Measurements from ENCODE around the gene ZNF155. TPM values are rescaled to one million over a fixed set of nuclear protein-coding genes. Genes with fewer than 3 reads are reported as not detected.
A peak's percentile ranks its signal among the peaks of the same experiment; 100 is the strongest.

Gene ZNF155
- total and polyA plus RNA-seq, 12 donors, result 1.5 to 9.1 (median 6.9) TPM

DNA sequence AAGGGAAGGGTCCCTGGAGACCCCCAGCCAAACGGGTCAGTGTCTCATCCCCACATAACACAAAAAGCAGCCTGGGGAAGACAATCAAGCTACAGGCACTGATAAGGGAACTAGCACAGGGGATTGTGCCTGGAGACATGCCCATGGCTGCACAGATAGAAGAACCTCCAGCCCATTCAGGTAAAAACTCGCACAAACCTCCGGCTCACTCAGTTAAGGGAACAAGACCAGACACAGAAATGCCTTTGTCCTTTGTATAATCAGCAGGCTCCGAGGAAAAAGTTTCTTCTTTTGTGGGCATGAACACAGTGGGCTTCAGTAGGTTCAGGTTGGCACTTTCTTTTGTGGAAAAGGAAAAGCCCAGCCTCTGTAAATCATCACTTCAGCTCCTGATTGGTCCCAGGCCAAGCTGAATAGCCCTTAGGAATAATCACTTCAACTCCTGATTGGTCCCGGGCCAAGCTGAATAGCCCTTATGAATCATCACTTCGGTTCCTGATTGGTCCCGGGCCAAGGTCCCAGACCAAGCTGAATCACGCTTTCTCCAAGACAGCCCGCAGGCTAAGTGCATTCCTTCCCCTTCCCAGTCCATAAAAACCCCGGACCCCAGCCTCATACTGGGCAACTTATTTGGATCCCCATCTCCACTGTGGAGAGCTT lies 13.8 kb downstream of the ZNF155 start:
- 86 to 88% methylated on average over 10 of the region's 10 CpGs for WGBS, 2 donors
- peaks cover 0 to 54% (median 4%) of the 10 kb centered on the region in 11 donors for H3K9me3 ChIP-seq
- no peak overlapping the region for H3K4me3 ChIP-seq
- no peak overlapping the region for H3K27ac ChIP-seq
- no peaks in the 10 kb centered on the region for H3K27me3 ChIP-seq
- peaks cover 0 to 53% (median 44%) of the 10 kb centered on the region in 9 donors for H3K36me3 ChIP-seq
- no peak for ATAC-seq
- TF ChIP-seq, protein P1, sequence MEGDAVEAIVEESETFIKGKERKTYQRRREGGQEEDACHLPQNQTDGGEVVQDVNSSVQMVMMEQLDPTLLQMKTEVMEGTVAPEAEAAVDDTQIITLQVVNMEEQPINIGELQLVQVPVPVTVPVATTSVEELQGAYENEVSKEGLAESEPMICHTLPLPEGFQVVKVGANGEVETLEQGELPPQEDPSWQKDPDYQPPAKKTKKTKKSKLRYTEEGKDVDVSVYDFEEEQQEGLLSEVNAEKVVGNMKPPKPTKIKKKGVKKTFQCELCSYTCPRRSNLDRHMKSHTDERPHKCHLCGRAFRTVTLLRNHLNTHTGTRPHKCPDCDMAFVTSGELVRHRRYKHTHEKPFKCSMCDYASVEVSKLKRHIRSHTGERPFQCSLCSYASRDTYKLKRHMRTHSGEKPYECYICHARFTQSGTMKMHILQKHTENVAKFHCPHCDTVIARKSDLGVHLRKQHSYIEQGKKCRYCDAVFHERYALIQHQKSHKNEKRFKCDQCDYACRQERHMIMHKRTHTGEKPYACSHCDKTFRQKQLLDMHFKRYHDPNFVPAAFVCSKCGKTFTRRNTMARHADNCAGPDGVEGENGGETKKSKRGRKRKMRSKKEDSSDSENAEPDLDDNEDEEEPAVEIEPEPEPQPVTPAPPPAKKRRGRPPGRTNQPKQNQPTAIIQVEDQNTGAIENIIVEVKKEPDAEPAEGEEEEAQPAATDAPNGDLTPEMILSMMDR (IDR thresholded peaks at IDR 0.05), result no peak
- peaks cover 0 to 8% (median 6%) of the 10 kb centered on the region in 9 donors for H3K4me1 ChIP-seq
- intact Hi-C loops (cut with DNase I), result no loop called here
- peak in 1 of 2 donors; percentile 9 for DNase-seq

DNA sequence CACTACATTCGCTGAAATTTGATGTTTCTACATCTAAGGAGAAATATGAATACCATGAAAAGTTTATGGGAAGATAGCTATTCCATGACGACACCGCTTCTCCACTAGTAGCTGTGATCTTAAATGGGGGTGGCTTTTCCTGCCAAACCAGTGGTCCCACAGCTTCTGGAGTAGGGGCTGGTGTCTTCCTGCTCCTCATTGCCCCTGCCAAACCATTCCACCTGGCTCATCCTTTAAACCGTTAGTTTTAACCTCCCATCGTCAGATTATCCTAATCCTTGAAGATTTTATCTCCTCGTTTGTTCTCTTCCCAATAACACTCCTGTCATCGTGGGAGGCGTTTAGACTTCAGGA lies 18.2 kb downstream of the ZNF155 start:
- peaks cover 0 to 21% (median 10%) of the 10 kb centered on the region in 9 donors for H3K36me3 ChIP-seq
- ATAC-seq (peak in 2 of 8 donors; percentile 4 to 5), DNase-seq (no peak)
- peak overlapping the region in 9 of 10 donors; percentile 64 to 88 (median 78) for H3K27ac ChIP-seq
- intact Hi-C loops (cut with DNase I), result loop anchor here in 7 of 10 donors (1.0 to 10.0 kb wide), 10 partner anchors 17 to 353 kb away; partner anchors contain the start of genes ZNF155 (in 2 of the 7), ZNF222 (in 2 of the 7), ZNF224 (in 2 of the 7) and ZNF225 (in 2 of the 7)
- H3K27me3 ChIP-seq, result no peaks in the 10 kb centered on the region
- TF ChIP-seq, protein P1 (IDR thresholded peaks at IDR 0.05), result no peak
- peaks cover 0 to 59% (median 0%) of the 10 kb centered on the region in 11 donors for H3K9me3 ChIP-seq
- peak overlapping the region; percentile 42 to 94 (median 80) for H3K4me3 ChIP-seq
- 7 to 9% methylated on average over 8 of the region's 8 CpGs for WGBS, 2 donors
- peaks cover 0 to 31% (median 17%) of the 10 kb centered on the region in 9 donors for H3K4me1 ChIP-seq

DNA sequence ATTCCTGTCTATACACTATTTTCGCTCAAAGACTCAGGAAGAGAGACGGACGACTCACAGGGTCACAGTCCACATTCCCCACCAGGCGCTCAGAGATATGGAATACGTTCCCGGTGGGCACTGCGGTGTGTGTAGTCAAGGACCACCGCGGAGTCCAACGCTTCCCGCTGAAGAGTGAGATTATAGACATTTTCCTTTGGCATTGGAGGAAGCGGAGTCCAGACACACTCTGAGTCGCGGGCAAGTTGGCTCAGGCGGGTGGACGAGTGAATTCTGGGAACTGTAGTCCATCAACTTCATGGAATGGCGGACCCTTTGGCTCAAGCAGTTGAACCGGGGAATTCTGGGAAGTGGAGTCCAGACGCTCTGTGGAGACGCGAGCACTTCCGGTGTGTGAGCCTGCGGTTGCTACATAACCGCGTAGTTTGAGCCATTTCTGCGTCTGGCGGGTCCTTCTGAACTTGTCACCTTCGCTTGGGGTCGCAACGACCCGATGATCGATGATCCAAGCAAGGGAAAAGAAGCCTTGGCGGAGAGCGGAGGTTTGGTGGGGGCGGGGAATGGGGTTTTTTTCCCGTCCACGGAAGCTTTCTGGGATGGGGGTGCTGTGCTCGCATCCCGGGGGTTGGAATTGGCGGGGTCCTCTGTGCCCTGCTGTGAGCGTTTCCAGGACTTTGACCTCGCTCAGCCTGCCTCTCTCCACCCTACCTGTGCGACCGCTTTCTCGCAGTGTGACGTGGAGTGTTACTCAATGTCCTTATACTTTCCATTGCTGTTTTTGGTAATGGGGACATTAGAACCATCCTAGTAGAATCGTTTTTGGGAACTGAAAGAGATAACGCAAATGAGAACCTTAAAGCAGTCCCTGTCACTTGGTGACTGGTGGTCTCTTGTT lies 18.8 kb downstream of the ZNF155 start, which contains the start of gene ZNF230:
TSS of gene ZNF230 (plus strand) at position 392 of the 895 bp plus-strand sequence. CDS start 4,122 bp downstream, outside the sequence.
- H3K27ac ChIP-seq, result peak within 1 kb of the TSS in 9 of 10 donors; percentile 64 to 88 (median 78)
- H3K27me3 ChIP-seq, result no peaks in the 10 kb centered on the region
- ATAC-seq, result peak; percentile 99 to 100 (median 100)
- TF ChIP-seq, protein P1 (IDR thresholded peaks at IDR 0.05), result no peak
- H3K4me1 ChIP-seq, result peaks cover 0 to 31% (median 17%) of the 10 kb centered on the region in 9 donors
- H3K36me3 ChIP-seq, result peaks cover 0 to 24% (median 12%) of the 10 kb centered on the region in 9 donors
- H3K9me3 ChIP-seq, result peaks cover 0 to 59% (median 0%) of the 10 kb centered on the region in 11 donors
- intact Hi-C loops (cut with DNase I), result loop anchor here in 7 of 10 donors (1.0 to 10.0 kb wide), 10 partner anchors 18 to 352 kb away; partner anchors contain the start of genes ZNF155 (in 2 of the 7), ZNF222 (in 2 of the 7), ZNF224 (in 2 of the 7) and ZNF225 (in 2 of the 7)
- DNase-seq, result peak; percentile 81 to 96
- H3K4me3 ChIP-seq, result peak within 1 kb of the TSS; percentile 42 to 94 (median 80)
- 0 to 1% methylated on average over 48 of the region's 48 CpGs for WGBS, 2 donors
